SU-DHL-6 (cell line): ENCODE measurements around the gene GPC3.

Experiments
- CTCF ChIP-seq: fragments of 200-600 bp; sonication (generic); IDR thresholded peaks from one replicate; pipeline ENCODE4 v1.5.1; 2017; ENCODE audit warnings: antibody characterized with exemption, mild to moderate bottlenecking, low read length, moderate library complexity; ENCODE audit not compliant: insufficient read depth, poor library complexity, severe bottlenecking
- EZH2phosphoT487 ChIP-seq: fragments of 200-600 bp; sonication (generic), shearing (Covaris generic); conservative IDR thresholded peaks from 2 replicates; pipeline ENCODE4 v1.6.1; 2018; ENCODE audit warnings: mild to moderate bottlenecking, antibody characterized with exemption, low read length, moderate library complexity, mixed read lengths

GRCh38 chrX:133965321-133965720 is 20.1 kb downstream of the GPC3 start:
- TF ChIP-seq CTCF (no peak), EZH2phosphoT487 (no peak)
